Measurements from ENCODE around the gene RNF207.

The RNF207 gene

DNA sequence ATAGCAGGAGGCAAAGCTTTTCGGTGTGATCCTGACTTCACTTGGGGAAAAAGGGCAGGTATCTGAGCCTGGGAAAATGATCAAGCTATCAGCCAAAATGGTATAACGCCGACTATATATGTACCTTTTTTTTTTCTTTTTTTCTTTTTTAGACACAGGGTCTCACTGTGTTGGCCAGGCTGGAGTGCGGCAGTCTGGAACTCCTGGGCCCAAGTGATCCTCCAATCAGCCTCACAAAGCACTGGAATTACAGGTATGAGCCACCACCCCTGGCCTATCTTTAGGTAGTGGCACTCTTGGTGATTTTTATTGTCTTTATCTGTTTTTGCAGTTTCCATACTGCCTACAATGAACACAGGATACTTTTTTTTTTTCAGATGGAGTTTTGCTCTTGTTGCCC, 31.2 kb downstream of the RNF207 start:
- H2BK120ac ChIP-seq (ENCODE audit: low read depth, low read length), result no peak overlapping the region
- H3K14ac ChIP-seq (ENCODE audit: low read length), result no peak overlapping the region
- DNase-seq (ENCODE audit: low spot score), result no peak
- peaks cover 0 to 3% of the 10 kb centered on the region in 2 donors for H3K9me3 ChIP-seq (replicated peaks in 1 of 2; ENCODE audit: control insufficient read depth in 2 of 2, insufficient read depth in 1 of 2, low read depth in 1 of 2, low read length in 2 of 2)
- H3K27me3 ChIP-seq (ENCODE audit: control insufficient read depth in 3 of 3, insufficient read depth in 3 of 3, low read depth in 1 of 3, low read length in 3 of 3), result peaks cover 0 to 8% (median 0%) of the 10 kb centered on the region in 3 experiments
- H3K4me3 ChIP-seq (ENCODE audit: low read length in 2 of 2), result no peak overlapping the region
- no peak overlapping the region for H4K91ac ChIP-seq (ENCODE audit: low read depth, low read length, poor library complexity)
- no peak overlapping the region for H3K4ac ChIP-seq (ENCODE audit: low read length)
- no peak overlapping the region for H2BK15ac ChIP-seq (ENCODE audit: low read length)
- no peak overlapping the region for H3K18ac ChIP-seq (ENCODE audit: low read length)
- H4K8ac ChIP-seq (ENCODE audit: low read depth, low read length), result no peak overlapping the region
- H2BK5ac ChIP-seq (ENCODE audit: low read length), result no peak overlapping the region
- no peak overlapping the region for H2AK5ac ChIP-seq (ENCODE audit: low read depth, low read length)
- peaks cover 2% of the 10 kb centered on the region for H3K79me1 ChIP-seq (ENCODE audit: low read depth, low read length)
- no peak overlapping the region for H3K27ac ChIP-seq (replicated peaks; ENCODE audit: low read length)
- H3K4me2 ChIP-seq (ENCODE audit: insufficient read depth, low read length, poor library complexity, severe bottlenecking), result no peak overlapping the region
- H3K36me3 ChIP-seq (replicated peaks in 1 of 2; ENCODE audit: control insufficient read depth in 2 of 2, insufficient read depth in 2 of 2, low read length in 2 of 2), result peaks cover 6 to 23% of the 10 kb centered on the region in 2 donors
- no peak overlapping the region for H2BK12ac ChIP-seq (ENCODE audit: low read length)
- WGBS, 2 donors (ENCODE audit: extremely low coverage in 2 of 2, insufficient read length in 2 of 2, insufficient replicate concordance in 1 of 2), result no CpG with 5 or more reads among the region's 4 CpGs
- no peak overlapping the region for H2AFZ ChIP-seq (ENCODE audit: low read length)
- peaks cover 26 to 37% of the 10 kb centered on the region in 2 donors for H3K4me1 ChIP-seq (ENCODE audit: control insufficient read depth in 2 of 2, insufficient read depth in 1 of 2, low read depth in 1 of 2, low read length in 2 of 2)
- H3K9ac ChIP-seq (ENCODE audit: low read depth, low read length, poor library complexity), result no peak overlapping the region
- H3K23ac ChIP-seq (ENCODE audit: low read depth, low read length, poor library complexity), result no peak overlapping the region

GRCh38 chr1:6239213-6239752, 33.4 kb downstream of the RNF207 start:
- no peak overlapping the region for H4K8ac ChIP-seq (ENCODE audit: low read depth, low read length)

GRCh38 chr1:6239950-6240768, 34.2 kb downstream of the RNF207 start:
- no peak overlapping the region for H2AFZ ChIP-seq (ENCODE audit: low read length)
- no peak overlapping the region for H3K14ac ChIP-seq (ENCODE audit: low read length)
- H4K8ac ChIP-seq (ENCODE audit: low read depth, low read length), result no peak overlapping the region
- H2BK120ac ChIP-seq (ENCODE audit: low read depth, low read length), result no peak overlapping the region
- no peak overlapping the region for H4K91ac ChIP-seq (ENCODE audit: low read depth, low read length, poor library complexity)
- H3K9me3 ChIP-seq (replicated peaks in 1 of 2; ENCODE audit: control insufficient read depth in 2 of 2, insufficient read depth in 1 of 2, low read depth in 1 of 2, low read length in 2 of 2), result peaks cover 0 to 3% of the 10 kb centered on the region in 2 donors
- H3K79me1 ChIP-seq (ENCODE audit: low read depth, low read length), result no peaks in the 10 kb centered on the region
- peak overlapping the region; percentile 78 for H3K27ac ChIP-seq (replicated peaks; ENCODE audit: low read length)
- H3K4ac ChIP-seq (ENCODE audit: low read length), result no peak overlapping the region
- H3K18ac ChIP-seq (ENCODE audit: low read length), result no peak overlapping the region
- no peak overlapping the region for H3K4me3 ChIP-seq (ENCODE audit: low read length in 2 of 2)
- H3K23ac ChIP-seq (ENCODE audit: low read depth, low read length, poor library complexity), result no peak overlapping the region
- no peak overlapping the region for H2BK12ac ChIP-seq (ENCODE audit: low read length)
- H2AK5ac ChIP-seq (ENCODE audit: low read depth, low read length), result no peak overlapping the region
- no peak for DNase-seq (ENCODE audit: low spot score)
- no peak overlapping the region for H3K9ac ChIP-seq (ENCODE audit: low read depth, low read length, poor library complexity)
- peaks cover 30 to 51% of the 10 kb centered on the region in 2 donors for H3K4me1 ChIP-seq (ENCODE audit: control insufficient read depth in 2 of 2, insufficient read depth in 1 of 2, low read depth in 1 of 2, low read length in 2 of 2)
- WGBS, 2 donors (ENCODE audit: extremely low coverage in 2 of 2, insufficient read length in 2 of 2, insufficient replicate concordance in 1 of 2), result no CpG with 5 or more reads among the region's 17 CpGs
- no peak overlapping the region for H2BK5ac ChIP-seq (ENCODE audit: low read length)
- no peaks in the 10 kb centered on the region for H3K36me3 ChIP-seq (replicated peaks in 1 of 2; ENCODE audit: control insufficient read depth in 2 of 2, insufficient read depth in 2 of 2, low read length in 2 of 2)
- H2BK15ac ChIP-seq (ENCODE audit: low read length), result no peak overlapping the region
- peaks cover 15 to 32% (median 20%) of the 10 kb centered on the region in 3 experiments for H3K27me3 ChIP-seq (ENCODE audit: control insufficient read depth in 3 of 3, insufficient read depth in 3 of 3, low read depth in 1 of 3, low read length in 3 of 3)
- H3K4me2 ChIP-seq (ENCODE audit: insufficient read depth, low read length, poor library complexity, severe bottlenecking), result no peak overlapping the region

More at GRCh38 chr1:6239213-6239752, 33.4 kb downstream of the RNF207 start:
- peak overlapping the region; percentile 45 for H3K18ac ChIP-seq (ENCODE audit: low read length)
- DNase-seq (ENCODE audit: low spot score), result no peak
- no peak overlapping the region for H4K91ac ChIP-seq (ENCODE audit: low read depth, low read length, poor library complexity)
- peaks cover 0 to 3% of the 10 kb centered on the region in 2 donors for H3K9me3 ChIP-seq (replicated peaks in 1 of 2; ENCODE audit: control insufficient read depth in 2 of 2, insufficient read depth in 1 of 2, low read depth in 1 of 2, low read length in 2 of 2)
- H2AFZ ChIP-seq (ENCODE audit: low read length), result peak overlapping the region; percentile 50
- peaks cover 33 to 52% of the 10 kb centered on the region in 2 donors for H3K4me1 ChIP-seq (ENCODE audit: control insufficient read depth in 2 of 2, insufficient read depth in 1 of 2, low read depth in 1 of 2, low read length in 2 of 2)
- no peak overlapping the region for H3K14ac ChIP-seq (ENCODE audit: low read length)
- no peak overlapping the region for H3K9ac ChIP-seq (ENCODE audit: low read depth, low read length, poor library complexity)
- no peak overlapping the region for H2BK120ac ChIP-seq (ENCODE audit: low read depth, low read length)
- H3K79me1 ChIP-seq (ENCODE audit: low read depth, low read length), result peaks cover 2% of the 10 kb centered on the region
- peaks cover 10 to 27% (median 15%) of the 10 kb centered on the region in 3 experiments for H3K27me3 ChIP-seq (ENCODE audit: control insufficient read depth in 3 of 3, insufficient read depth in 3 of 3, low read depth in 1 of 3, low read length in 3 of 3)
- H3K36me3 ChIP-seq (replicated peaks in 1 of 2; ENCODE audit: control insufficient read depth in 2 of 2, insufficient read depth in 2 of 2, low read length in 2 of 2), result peaks cover 0 to 4% of the 10 kb centered on the region in 2 donors
- no peak overlapping the region for H2BK12ac ChIP-seq (ENCODE audit: low read length)
- no CpG with 5 or more reads among the region's 7 CpGs for WGBS, 2 donors (ENCODE audit: extremely low coverage in 2 of 2, insufficient read length in 2 of 2, insufficient replicate concordance in 1 of 2)
- no peak overlapping the region for H2BK15ac ChIP-seq (ENCODE audit: low read length)
- no peak overlapping the region for H2BK5ac ChIP-seq (ENCODE audit: low read length)
- H3K4me2 ChIP-seq (ENCODE audit: insufficient read depth, low read length, poor library complexity, severe bottlenecking), result no peak overlapping the region
- peak overlapping the region in 1 of 2 donors; percentile 18 for H3K4me3 ChIP-seq (ENCODE audit: low read length in 2 of 2)
- no peak overlapping the region for H3K23ac ChIP-seq (ENCODE audit: low read depth, low read length, poor library complexity)
- H3K27ac ChIP-seq (replicated peaks; ENCODE audit: low read length), result peak overlapping the region; percentile 17
- H3K4ac ChIP-seq (ENCODE audit: low read length), result no peak overlapping the region
- H2AK5ac ChIP-seq (ENCODE audit: low read depth, low read length), result no peak overlapping the region

Data from neuronal stem cell (in vitro differentiated cells).